Loucy (cell line): ENCODE results near the gene RALGPS1.

Experiments
- CTCF ChIP-seq: fragments of 200-600 bp; sonication (generic); conservative IDR thresholded peaks from 2 replicates; pipeline ENCODE4 v1.5.1; 2014; ENCODE audit warnings: mild to moderate bottlenecking, antibody characterized with exemption, low read length
- EZH2phosphoT487 ChIP-seq: fragments of 200-600 bp; IDR thresholded peaks from 2 replicates; pipeline ENCODE4 v1.6.1; 2018; ENCODE audit warnings: antibody characterized with exemption, mild to moderate bottlenecking, moderate library complexity, borderline replicate concordance

- TF ChIP-seq CTCF: no peak
- TF ChIP-seq EZH2phosphoT487: no peak
Measured at GRCh38 chr9:127216888-127217217, 302.3 kb downstream of the RALGPS1 start.
